GM12878 (cell line): ENCODE measurements around the gene CCDC27. TPM values are rescaled to one million over a fixed set of nuclear protein-coding genes. Genes with fewer than 3 reads are reported as not detected.

ENCODE experiments used
- ATAC-seq: fragments of 200-7000 bp; cut with Tn5 transposase; 3 replicates; pipeline ENCODE4 v1.9.1; 2020; ENCODE audit warnings: mild to moderate bottlenecking, moderate library complexity
- BruUV-seq: library from RNA; stranded (reverse); fragments of 400-500 nt; replicated peaks from 2 replicates; lab custom pipeline; 2021; lab: Mats Ljungman, UMichigan
- CTCF ChIA-PET: fragments of 300-600 bp; sonication (Branson Sonifier 250); formaldehyde crosslinking; extraction: SDS; loops from one replicate; lab custom pipeline; 2021; ENCODE audit warnings: inconsistent platforms; lab: Yijun Ruan, JAX
- POLR2A ChIA-PET: fragments of 350-600 bp; formaldehyde crosslinking; extraction: SDS; loops from one replicate; lab custom pipeline; 2021; ENCODE audit warnings: inconsistent platforms; lab: Charles Lee
- RAD21 ChIA-PET: fragments of 300-600 bp; sonication (Branson Sonifier 250); formaldehyde crosslinking; loops from one replicate; lab custom pipeline; 2023; ENCODE audit warnings: antibody characterized with exemption; ENCODE audit not compliant: unreplicated experiment; lab: Charles Lee
- SMC1A ChIA-PET: fragments of 300-600 bp; sonication (Branson Sonifier 250); formaldehyde crosslinking; loops from one replicate; lab custom pipeline; 2023; ENCODE audit not compliant: unreplicated experiment, uncharacterized antibody; lab: Charles Lee
- DNase-seq: peaks from one replicate; pipeline ENCODE4 v3.0.0-alpha.2; 2011; ENCODE audit warnings: low read depth, low spot score
- FAIRE-seq: peaks from 3 replicates; lab custom pipeline; 2011; peaks lifted over from hg19 to GRCh38; lab: Jason Lieb, UNC
- H2AFZ ChIP-seq: 2 replicates; pipeline ENCODE4 v1.6.0; 2011; ENCODE audit warnings: low read depth, low read length, control low read depth; ENCODE audit not compliant: control insufficient read depth
- H3K27ac ChIP-seq: 2 replicates; pipeline ENCODE4 v1.5.1; 2011; ENCODE audit warnings: control low read depth; ENCODE audit not compliant: control insufficient read depth, insufficient read depth
- H3K27me3 ChIP-seq, 2 experiments: replicated peaks in 1 of 2; 2 replicates each; pipeline versions ENCODE4 v1.6.0 to v1.6.1; 2011; ENCODE audit warnings: low read length in 1 of 2; ENCODE audit not compliant: control insufficient read depth in 2 of 2, insufficient read depth in 2 of 2
- H3K36me3 ChIP-seq, 2 experiments: 2 replicates each; pipeline ENCODE4 v1.5.1; 2011; ENCODE audit warnings: low read length in 1 of 2; ENCODE audit not compliant: control insufficient read depth in 2 of 2, insufficient read depth in 2 of 2
- H3K4me1 ChIP-seq: 2 replicates; pipeline ENCODE4 v1.6.1; 2011; ENCODE audit warnings: mild to moderate bottlenecking, low read length, moderate library complexity, mixed read lengths; ENCODE audit not compliant: control insufficient read depth, insufficient read depth
- H3K4me2 ChIP-seq: 2 replicates; pipeline ENCODE4 v1.6.0; 2011; ENCODE audit warnings: control low read depth; ENCODE audit not compliant: control insufficient read depth, insufficient read depth
- H3K4me3 ChIP-seq: fragments of 200-600 bp; sonication (generic); 2 replicates; pipeline ENCODE4 v1.5.1; 2016
- H3K79me2 ChIP-seq: 2 replicates; pipeline ENCODE4 v1.6.0; 2011; ENCODE audit warnings: low read length; ENCODE audit not compliant: control insufficient read depth, insufficient read depth
- H3K9ac ChIP-seq: 2 replicates; pipeline ENCODE4 v1.8.0; 2011; ENCODE audit warnings: low read length, control low read depth, mixed read lengths; ENCODE audit not compliant: control insufficient read depth, insufficient read depth
- H3K9me3 ChIP-seq: replicated peaks from 3 replicates; pipeline ENCODE4 v1.5.1; 2011; ENCODE audit warnings: mild to moderate bottlenecking, low read length; ENCODE audit not compliant: control insufficient read depth, insufficient read depth
- H4K20me1 ChIP-seq: 2 replicates; pipeline ENCODE4 v1.6.0; 2011; ENCODE audit not compliant: control insufficient read depth, insufficient read depth
- ATF2 ChIP-seq: IDR thresholded peaks from 2 replicates; pipeline ENCODE4 v1.6.1; 2012; ENCODE audit warnings: low read length, inconsistent platforms
- ATF7 ChIP-seq: fragments of 450-650 bp; IDR thresholded peaks from 2 replicates; pipeline ENCODE4 v1.6.1; 2016; ENCODE audit warnings: low read depth, mild to moderate bottlenecking
- CBX5 ChIP-seq: sonication (generic); IDR thresholded peaks from 2 replicates; pipeline ENCODE4 v1.6.1; 2016; ENCODE audit warnings: low read depth, moderate library complexity, mild to moderate bottlenecking, inconsistent platforms
- ELK1 ChIP-seq: IDR thresholded peaks from 2 replicates; pipeline ENCODE4 v1.6.1; 2012; ENCODE audit warnings: low read depth, low read length, improper control_type of control experiment
- ETV6 ChIP-seq, 2 experiments: fragments of 450-650 bp in 1 of 2; IDR thresholded peaks in 1 of 2; conservative IDR thresholded peaks in 1 of 2; 2 replicates each; pipeline ENCODE4 v1.6.1; 2014; ENCODE audit warnings: antibody characterized with exemption in 1 of 2, borderline replicate concordance in 1 of 2, low read depth in 1 of 2, mild to moderate bottlenecking in 1 of 2, moderate library complexity in 1 of 2
- FOS ChIP-seq: IDR thresholded peaks from 3 replicates; pipeline ENCODE4 v1.6.1; 2011; ENCODE audit warnings: borderline replicate concordance; ENCODE audit not compliant: insufficient read length; ENCODE audit errors: extremely low read depth
- GABPA ChIP-seq: IDR thresholded peaks from 2 replicates; pipeline ENCODE4 v1.6.1; 2014; ENCODE audit warnings: antibody characterized with exemption, low read depth, mild to moderate bottlenecking, inconsistent platforms
- IRF3 ChIP-seq: fragments of 450-650 bp; IDR thresholded peaks from 2 replicates; pipeline ENCODE4 v1.6.1; 2014; ENCODE audit warnings: mild to moderate bottlenecking
- MEF2A ChIP-seq: IDR thresholded peaks from 2 replicates; pipeline ENCODE4 v1.6.1; 2011; ENCODE audit warnings: low read depth, mild to moderate bottlenecking, low read length, moderate library complexity; ENCODE audit not compliant: insufficient read depth
- NFXL1 ChIP-seq: fragments of 450-650 bp; IDR thresholded peaks from 2 replicates; pipeline ENCODE4 v1.6.1; 2017; ENCODE audit warnings: antibody characterized with exemption, mild to moderate bottlenecking, borderline replicate concordance
- NR2F1 ChIP-seq: fragments of 450-650 bp; conservative IDR thresholded peaks from 2 replicates; pipeline ENCODE4 v1.6.1; 2017; ENCODE audit warnings: mild to moderate bottlenecking
- SP1 ChIP-seq: IDR thresholded peaks from one replicate; pipeline ENCODE4 v1.6.1; 2011; ENCODE audit warnings: low read depth, low read length
- WGBS: methylation state at CpG from one replicate; pipeline ENCODE4 v1.1.6; 2016; ENCODE audit warnings: low lambda C conversion rate; ENCODE audit not compliant: insufficient replicate concordance, insufficient coverage; ENCODE audit errors: missing lambda C conversion rate; 5-methylcytosine and 5-hydroxymethylcytosine counted together
- in situ Hi-C: fragments of 300-500 bp; cut with MboI; formaldehyde crosslinking; loops from 9 replicates; pipeline ENCODE4 v1.14.3; 2018; ENCODE audit warnings: mixed read lengths
- intact Hi-C: fragments of 100-400 bp; cut with micrococcal nuclease; formaldehyde crosslinking; loops from one replicate; pipeline ENCODE4 v1.14.2; 2022; ENCODE audit not compliant: unreplicated experiment
- polyA plus RNA-seq, 11 experiments: library from polyadenylated mRNA; depleted of rRNA in 4 of 11; unstranded in 6 of 11; stranded (reverse) in 5 of 11; fragments of >200 nt; fragmentation: Nextera tagmentation in 4 of 11; fragmentation: Illumina TruSeq in 1 of 11; extraction: Ambion mirVana in 4 of 11; extraction: Trizol in 1 of 11; gene quantifications; 1 replicate in 1 of 11; 2 replicates in 10 of 11; pipeline versions ENCODE4 v1.2.1 to v1.2.3, GENCODE V29; 2011 to 2016; ENCODE audit warnings: inconsistent platforms in 2 of 11, missing spikeins in 2 of 11, low read depth in 1 of 11
- total RNA-seq, 4 experiments: library from RNA; depleted of rRNA in 3 of 4; stranded (reverse); fragments of >200 nt in 3 of 4; fragmentation: Illumina TruSeq in 1 of 4; extraction: Trizol in 1 of 4; gene quantifications; 2 replicates each; pipeline versions ENCODE4 v1.2.1 to v1.2.3, GENCODE V29; 2013 to 2021

CCDC27 gene
- total and polyA plus RNA-seq, 10 of the 15 experiments (the other 5 are each of a cell fraction or from before 2014, with no cell fraction given), result 0.05 TPM; not detected in 9

GRCh38 chr1:3735688-3736087, 16.6 kb upstream of the CCDC27 start:
- 86% methylated on average over 13 of the region's 13 CpGs for WGBS
- intact Hi-C loops (no loop called here), in situ Hi-C loops (no loop called here)
- peaks cover 0 to 19% of the 10 kb centered on the region in 2 experiments; a peak in 3 of 4 replicates for H3K36me3 ChIP-seq
- no peak for FAIRE-seq
- H3K4me1 ChIP-seq, result no peaks in the 10 kb centered on the region
- H3K79me2 ChIP-seq, result no peaks in the 10 kb centered on the region
- POLR2A ChIA-PET, result no interaction called here
- no peak; the same call in 2 of the 3 replicates for ATAC-seq
- H3K9me3 ChIP-seq, result no peaks in the 10 kb centered on the region
- SMC1A ChIA-PET, result no interaction called here
- no peak overlapping the region for H3K9ac ChIP-seq
- RAD21 ChIA-PET, result no interaction called here
- CTCF ChIA-PET, result interaction anchor here (1.5 kb wide), 1 partner anchor 11 kb away, joined by 5 read pairs; no protein-coding TSS in a partner anchor
- no peaks in the 10 kb centered on the region for H3K27me3 ChIP-seq
- BruUV-seq, result no TSS peak
- no peak overlapping the region for H2AFZ ChIP-seq
- no peak for DNase-seq
- no peak overlapping the region for H3K4me3 ChIP-seq
- no peaks in the 10 kb centered on the region for H4K20me1 ChIP-seq
- no peak overlapping the region for H3K4me2 ChIP-seq
- no peak for TF ChIP-seq FOS
- no peak overlapping the region for H3K27ac ChIP-seq

- H3K4me1 ChIP-seq, result no peaks in the 10 kb centered on the region
- RAD21 ChIA-PET, result no interaction called here
- in situ Hi-C loops, result no loop called here
- H3K4me3 ChIP-seq, result no peak overlapping the region
- H3K27me3 ChIP-seq, result no peaks in the 10 kb centered on the region
- H3K27ac ChIP-seq, result no peak overlapping the region
- no peaks in the 10 kb centered on the region for H3K79me2 ChIP-seq
- no TSS peak for BruUV-seq
- ATAC-seq, result no peak; the same call in 2 of the 3 replicates
- POLR2A ChIA-PET, result no interaction called here
- intact Hi-C loops, result no loop called here
- DNase-seq, result no peak
- no peaks in the 10 kb centered on the region for H4K20me1 ChIP-seq
- TF ChIP-seq CBX5, result no peak
- TF ChIP-seq GABPA, result no peak
- TF ChIP-seq ETV6 (conservative IDR thresholded peaks at IDR 0.05 in 1 of 2, IDR thresholded peaks at IDR 0.05 in 1 of 2; ENCODE audit: borderline replicate concordance in 1 of 2, low read depth in 1 of 2), result no peak
- TF ChIP-seq ATF7, result no peak
- no peak for TF ChIP-seq SP1
- no peak for TF ChIP-seq MEF2A
- no peak for TF ChIP-seq ATF2
- TF ChIP-seq NR2F1, result no peak
- TF ChIP-seq IRF3, result no peak
- TF ChIP-seq NFXL1, result no peak
- no peak for TF ChIP-seq ELK1
- TF ChIP-seq, all 136 proteins: peak for 0
- Histone ChIP-seq H3K9ac (no peak overlapping the region), H3K9me3 (no peaks in the 10 kb centered on the region), H3K4me2 (no peak overlapping the region), H2AFZ (no peak overlapping the region), H3K36me3 (peaks cover 0 to 17% of the 10 kb centered on the region in 2 experiments; a peak in 3 of 4 replicates)
- ChIA-PET SMC1A (no interaction called here), CTCF (no interaction called here)
- no peak for FAIRE-seq
- WGBS, result 49% methylated on average over 13 of the region's 13 CpGs
Observed at GRCh38 chr1:3736131-3736561, 16.1 kb upstream of the CCDC27 start.
